ENCODE measurements around the gene MACC1.
"Not testable (repeated sequence)": the region's sequence is repeated elsewhere in the genome, so short reads cannot be mapped to it uniquely, and the experiment has no call there.

Gene MACC1

GRCh38 chr7:20193242-20193777, 23.9 kb downstream of the MACC1 start:
- no peaks in the 10 kb centered on the region for H3K27me3 ChIP-seq (ENCODE audit: insufficient read depth, poor library complexity, severe bottlenecking)
- DNase-seq (ENCODE audit: low spot score) (no peak), ATAC-seq (ENCODE audit: low read depth) (no peak)
- H3K4me3 ChIP-seq (ENCODE audit: severe bottlenecking): no peak overlapping the region
- TF ChIP-seq, protein P1, sequence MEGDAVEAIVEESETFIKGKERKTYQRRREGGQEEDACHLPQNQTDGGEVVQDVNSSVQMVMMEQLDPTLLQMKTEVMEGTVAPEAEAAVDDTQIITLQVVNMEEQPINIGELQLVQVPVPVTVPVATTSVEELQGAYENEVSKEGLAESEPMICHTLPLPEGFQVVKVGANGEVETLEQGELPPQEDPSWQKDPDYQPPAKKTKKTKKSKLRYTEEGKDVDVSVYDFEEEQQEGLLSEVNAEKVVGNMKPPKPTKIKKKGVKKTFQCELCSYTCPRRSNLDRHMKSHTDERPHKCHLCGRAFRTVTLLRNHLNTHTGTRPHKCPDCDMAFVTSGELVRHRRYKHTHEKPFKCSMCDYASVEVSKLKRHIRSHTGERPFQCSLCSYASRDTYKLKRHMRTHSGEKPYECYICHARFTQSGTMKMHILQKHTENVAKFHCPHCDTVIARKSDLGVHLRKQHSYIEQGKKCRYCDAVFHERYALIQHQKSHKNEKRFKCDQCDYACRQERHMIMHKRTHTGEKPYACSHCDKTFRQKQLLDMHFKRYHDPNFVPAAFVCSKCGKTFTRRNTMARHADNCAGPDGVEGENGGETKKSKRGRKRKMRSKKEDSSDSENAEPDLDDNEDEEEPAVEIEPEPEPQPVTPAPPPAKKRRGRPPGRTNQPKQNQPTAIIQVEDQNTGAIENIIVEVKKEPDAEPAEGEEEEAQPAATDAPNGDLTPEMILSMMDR (IDR thresholded peaks at IDR 0.05; ENCODE audit: poor library complexity, severe bottlenecking): no peak
- no peaks in the 10 kb centered on the region for H3K9me3 ChIP-seq (ENCODE audit: severe bottlenecking)
- H3K4me1 ChIP-seq (ENCODE audit: insufficient read depth, poor library complexity, severe bottlenecking): peaks cover under 1% of the 10 kb centered on the region
- H3K27ac ChIP-seq (ENCODE audit: poor library complexity, severe bottlenecking): no peak overlapping the region
- H3K36me3 ChIP-seq (ENCODE audit: low read depth): no peaks in the 10 kb centered on the region

DNA sequence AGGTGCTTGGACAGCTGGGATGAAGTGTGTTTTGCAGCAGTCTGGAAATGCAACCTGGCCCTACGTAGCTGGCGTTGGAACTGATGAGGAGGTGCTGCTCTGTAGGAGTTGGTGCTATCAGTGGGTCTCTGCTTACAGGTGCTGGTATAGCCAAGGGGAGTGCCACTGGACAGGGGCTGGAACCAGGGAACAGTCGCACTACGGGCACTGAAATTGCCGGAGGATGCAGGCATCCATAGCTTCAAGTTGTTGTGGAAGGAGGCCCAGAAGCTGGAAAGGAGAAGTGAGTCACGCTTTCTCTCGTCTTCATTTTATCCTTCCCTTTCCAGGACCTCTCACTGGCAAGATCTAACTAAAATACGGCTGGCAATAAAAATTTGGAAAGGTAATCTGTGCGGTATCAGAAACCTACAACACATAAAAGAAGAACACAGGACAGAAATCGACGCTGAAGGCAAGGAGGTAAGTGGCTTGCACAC, 25.8 kb downstream of the MACC1 start:
- H3K27me3 ChIP-seq (ENCODE audit: insufficient read depth, poor library complexity, severe bottlenecking): no peaks in the 10 kb centered on the region
- H3K4me1 ChIP-seq (ENCODE audit: insufficient read depth, poor library complexity, severe bottlenecking): no peaks in the 10 kb centered on the region
- no peak for DNase-seq (ENCODE audit: low spot score)
- H3K27ac ChIP-seq (ENCODE audit: poor library complexity, severe bottlenecking): no peak overlapping the region
- H3K36me3 ChIP-seq (ENCODE audit: low read depth): no peaks in the 10 kb centered on the region
- H3K4me3 ChIP-seq (ENCODE audit: severe bottlenecking): no peak overlapping the region
- H3K9me3 ChIP-seq (ENCODE audit: severe bottlenecking): no peaks in the 10 kb centered on the region
- no peak for ATAC-seq (ENCODE audit: low read depth)
- TF ChIP-seq, protein P1 (IDR thresholded peaks at IDR 0.05; ENCODE audit: poor library complexity, severe bottlenecking): no peak

DNA sequence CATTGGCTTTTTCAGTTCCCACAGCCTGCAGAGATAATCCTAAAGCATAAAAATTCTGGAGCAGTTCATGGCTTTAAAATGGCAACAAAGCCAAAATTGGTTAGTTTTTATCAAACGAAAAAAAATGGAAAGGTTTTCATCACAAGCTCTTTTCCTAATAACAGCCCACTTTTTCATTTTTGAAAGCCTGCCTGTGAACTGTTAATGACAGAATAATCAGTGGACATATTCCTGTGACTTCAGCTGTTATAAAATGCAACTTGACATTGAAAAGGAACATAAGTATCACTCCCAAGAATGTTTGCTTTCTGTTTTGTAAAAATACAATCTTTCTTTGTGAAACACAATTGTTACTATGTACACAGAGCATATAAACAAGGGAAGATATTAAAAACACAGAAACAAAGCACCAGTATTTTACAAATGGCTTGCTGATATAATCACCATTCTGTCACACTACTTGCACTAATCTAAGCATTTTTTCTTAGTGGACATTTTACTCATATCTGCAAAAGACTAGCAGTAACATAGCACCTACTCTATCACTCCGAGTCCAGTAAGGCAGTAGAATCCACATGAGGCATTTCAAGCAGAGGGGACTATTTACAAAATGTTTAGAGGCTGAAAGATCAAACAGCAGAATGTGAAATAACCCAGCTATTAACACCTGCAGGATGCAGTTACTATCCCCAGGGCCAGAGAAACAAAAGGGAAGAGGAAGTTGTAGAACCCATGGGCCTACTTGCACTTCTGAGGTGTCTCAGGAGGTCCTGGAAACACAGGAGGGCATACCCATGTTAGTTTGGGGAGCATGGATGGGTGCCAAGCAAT, 26.4 kb downstream of the MACC1 start:
- Histone ChIP-seq H3K36me3 (ENCODE audit: low read depth) (no peaks in the 10 kb centered on the region), H3K4me1 (ENCODE audit: insufficient read depth, poor library complexity, severe bottlenecking) (no peaks in the 10 kb centered on the region), H3K9me3 (ENCODE audit: severe bottlenecking) (no peaks in the 10 kb centered on the region), H3K27me3 (ENCODE audit: insufficient read depth, poor library complexity, severe bottlenecking) (no peaks in the 10 kb centered on the region), H3K27ac (ENCODE audit: poor library complexity, severe bottlenecking) (no peak overlapping the region), H3K4me3 (ENCODE audit: severe bottlenecking) (no peak overlapping the region)
- ATAC-seq (ENCODE audit: low read depth): no peak
- TF ChIP-seq, protein P1 (IDR thresholded peaks at IDR 0.05; ENCODE audit: poor library complexity, severe bottlenecking): no peak
- DNase-seq (ENCODE audit: low spot score): no peak

DNA sequence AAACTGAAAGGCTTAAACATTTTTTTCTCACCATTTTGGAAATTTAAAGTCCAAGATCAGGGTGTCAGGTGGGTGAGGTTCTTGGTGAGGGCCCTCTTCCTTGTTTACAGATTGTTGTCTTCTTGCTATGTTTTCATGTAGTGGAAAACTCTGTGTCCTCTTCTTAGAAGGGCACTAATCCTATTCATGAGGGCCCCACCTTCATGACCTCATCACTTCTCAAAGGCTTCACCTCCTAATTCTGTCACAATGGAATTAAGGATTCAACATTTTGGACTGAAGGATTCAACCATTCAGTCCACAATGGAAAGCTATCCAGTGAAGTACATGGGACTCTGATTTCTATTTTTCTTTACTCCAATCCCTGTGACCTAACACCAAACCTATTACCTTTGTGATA, 27.3 kb downstream of the MACC1 start:
- no peak for ATAC-seq (ENCODE audit: low read depth)
- H3K4me3 ChIP-seq (ENCODE audit: severe bottlenecking): no peak overlapping the region
- no peak overlapping the region for H3K27ac ChIP-seq (ENCODE audit: poor library complexity, severe bottlenecking)
- TF ChIP-seq, protein P1 (IDR thresholded peaks at IDR 0.05; ENCODE audit: poor library complexity, severe bottlenecking): no peak
- no peaks in the 10 kb centered on the region for H3K36me3 ChIP-seq (ENCODE audit: low read depth)
- DNase-seq (ENCODE audit: low spot score): no peak
- no peaks in the 10 kb centered on the region for H3K4me1 ChIP-seq (ENCODE audit: insufficient read depth, poor library complexity, severe bottlenecking)
- H3K9me3 ChIP-seq (ENCODE audit: severe bottlenecking): no peaks in the 10 kb centered on the region
- H3K27me3 ChIP-seq (ENCODE audit: insufficient read depth, poor library complexity, severe bottlenecking): no peaks in the 10 kb centered on the region

DNA sequence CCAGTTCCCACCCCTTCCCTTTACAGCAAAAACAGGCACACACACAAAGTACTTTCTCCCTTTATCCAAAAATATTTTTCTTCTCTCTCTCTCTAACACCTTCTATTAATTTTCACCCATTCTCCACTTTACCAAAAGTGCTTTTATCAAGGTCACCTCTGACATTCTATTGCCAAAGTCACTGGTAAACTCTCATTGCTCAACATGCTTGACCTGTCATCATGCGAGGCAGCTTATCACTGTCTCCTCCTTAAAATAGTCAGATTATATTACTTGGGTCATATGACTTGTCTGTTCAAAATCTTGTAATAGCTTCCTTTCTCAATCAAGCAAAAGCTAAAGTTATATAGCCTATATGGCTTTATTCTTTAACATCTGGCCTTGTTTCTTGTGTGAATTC, 28.6 kb downstream of the MACC1 start:
- no peaks in the 10 kb centered on the region for H3K36me3 ChIP-seq (ENCODE audit: low read depth)
- no peaks in the 10 kb centered on the region for H3K27me3 ChIP-seq (ENCODE audit: insufficient read depth, poor library complexity, severe bottlenecking)
- H3K4me1 ChIP-seq (ENCODE audit: insufficient read depth, poor library complexity, severe bottlenecking): no peaks in the 10 kb centered on the region
- ATAC-seq (ENCODE audit: low read depth): no peak
- H3K4me3 ChIP-seq (ENCODE audit: severe bottlenecking): no peak overlapping the region
- TF ChIP-seq, protein P1 (IDR thresholded peaks at IDR 0.05; ENCODE audit: poor library complexity, severe bottlenecking): no peak
- no peak for DNase-seq (ENCODE audit: low spot score)
- H3K27ac ChIP-seq (ENCODE audit: poor library complexity, severe bottlenecking): no peak overlapping the region
- no peaks in the 10 kb centered on the region for H3K9me3 ChIP-seq (ENCODE audit: severe bottlenecking)

GRCh38 chr7:20187850-20188249, 29.3 kb downstream of the MACC1 start:
- not testable (repeated sequence) for H3K36me3 ChIP-seq (ENCODE audit: low read depth); DNase-seq (ENCODE audit: low spot score); H3K9me3 ChIP-seq (ENCODE audit: severe bottlenecking); H3K27me3 ChIP-seq (ENCODE audit: insufficient read depth, poor library complexity, severe bottlenecking); H3K4me3 ChIP-seq (ENCODE audit: severe bottlenecking); ATAC-seq (ENCODE audit: low read depth); H3K27ac ChIP-seq (ENCODE audit: poor library complexity, severe bottlenecking); H3K4me1 ChIP-seq (ENCODE audit: insufficient read depth, poor library complexity, severe bottlenecking)

Data from RWPE2 (cell line).